IPS-15b (cell line): Measurements from ENCODE around the gene AFM.

ENCODE experiments used
- H3K27me3 ChIP-seq: one replicate; pipeline ENCODE4 v1.6.1; 2013; ENCODE audit warnings: low read length; ENCODE audit not compliant: control insufficient read depth, insufficient read depth
- H3K36me3 ChIP-seq: one replicate; pipeline ENCODE4 v1.6.1; 2013; ENCODE audit warnings: low read length; ENCODE audit not compliant: control insufficient read depth, insufficient read depth
- H3K4me1 ChIP-seq: one replicate; pipeline ENCODE4 v1.6.1; 2013; ENCODE audit warnings: mild to moderate bottlenecking, low read length; ENCODE audit not compliant: control insufficient read depth, insufficient read depth
- H3K4me3 ChIP-seq: one replicate; pipeline ENCODE4 v1.5.1; 2013; ENCODE audit warnings: low read depth, low read length
- H3K9ac ChIP-seq: one replicate; pipeline ENCODE4 v1.6.1; 2013; ENCODE audit warnings: low read depth, mild to moderate bottlenecking, low read length
- H3K9me3 ChIP-seq: one replicate; pipeline ENCODE4 v1.6.1; 2013; ENCODE audit warnings: mild to moderate bottlenecking, low read length; ENCODE audit not compliant: control insufficient read depth, insufficient read depth

Gene AFM

GRCh38 chr4:73481358-73481757 lies at the start of gene AFM:
Gene AFM (plus strand): TSS chr4:73481745. CDS start chr4:73481776, 31 bp downstream.
- Histone ChIP-seq H3K9me3 (no peaks in the 10 kb centered on the region), H3K4me1 (no peaks in the 10 kb centered on the region), H3K4me3 (no peak within 1 kb of the TSS), H3K9ac (no peak within 1 kb of the TSS), H3K27me3 (no peaks in the 10 kb centered on the region), H3K36me3 (no peaks in the 10 kb centered on the region)

- no peak overlapping the region for H3K9ac ChIP-seq
- no peaks in the 10 kb centered on the region for H3K9me3 ChIP-seq
- no peaks in the 10 kb centered on the region for H3K4me1 ChIP-seq
- no peak overlapping the region for H3K4me3 ChIP-seq
- no peaks in the 10 kb centered on the region for H3K27me3 ChIP-seq
- H3K36me3 ChIP-seq, result no peaks in the 10 kb centered on the region
Measured at GRCh38 chr4:73431813-73432168, 49.8 kb upstream of the AFM start.

GRCh38 chr4:73432169-73433000 lies 49.2 kb upstream of the AFM start:
- Histone ChIP-seq H3K9me3 (no peaks in the 10 kb centered on the region), H3K9ac (no peak overlapping the region), H3K36me3 (no peaks in the 10 kb centered on the region), H3K4me1 (no peaks in the 10 kb centered on the region), H3K4me3 (no peak overlapping the region), H3K27me3 (no peaks in the 10 kb centered on the region)

- Histone ChIP-seq H3K4me3 (no peak overlapping the region), H3K27me3 (no peaks in the 10 kb centered on the region), H3K36me3 (no peaks in the 10 kb centered on the region), H3K9me3 (no peaks in the 10 kb centered on the region), H3K9ac (no peak overlapping the region), H3K4me1 (no peaks in the 10 kb centered on the region)
Measured at GRCh38 chr4:73433140-73433539, 48.4 kb upstream of the AFM start.

GRCh38 chr4:73434311-73434710 lies 47.2 kb upstream of the AFM start:
- H3K27me3 ChIP-seq, result no peaks in the 10 kb centered on the region
- no peak overlapping the region for H3K4me3 ChIP-seq
- no peaks in the 10 kb centered on the region for H3K36me3 ChIP-seq
- no peak overlapping the region for H3K9ac ChIP-seq
- H3K9me3 ChIP-seq, result no peaks in the 10 kb centered on the region
- H3K4me1 ChIP-seq, result no peaks in the 10 kb centered on the region

- H3K27me3 ChIP-seq, result no peaks in the 10 kb centered on the region
- H3K9ac ChIP-seq, result no peak within 1 kb of the TSS
- H3K4me3 ChIP-seq, result no peak within 1 kb of the TSS
- no peaks in the 10 kb centered on the region for H3K4me1 ChIP-seq
- H3K36me3 ChIP-seq, result no peaks in the 10 kb centered on the region
- H3K9me3 ChIP-seq, result no peaks in the 10 kb centered on the region
Measured at GRCh38 chr4:73435984-73436383, 45.6 kb upstream of the AFM start, which contains the start of gene AFP. Gene AFP (plus strand): TSS chr4:73436221. CDS start chr4:73436263, 42 bp downstream.

- H3K27me3 ChIP-seq, result no peaks in the 10 kb centered on the region
- H3K9me3 ChIP-seq, result no peaks in the 10 kb centered on the region
- no peaks in the 10 kb centered on the region for H3K4me1 ChIP-seq
- H3K9ac ChIP-seq, result no peak overlapping the region
- H3K4me3 ChIP-seq, result no peak overlapping the region
- no peaks in the 10 kb centered on the region for H3K36me3 ChIP-seq
Measured at GRCh38 chr4:73436674-73437557, 44.6 kb upstream of the AFM start.

- no peaks in the 10 kb centered on the region for H3K4me1 ChIP-seq
- H3K27me3 ChIP-seq, result no peaks in the 10 kb centered on the region
- H3K36me3 ChIP-seq, result no peaks in the 10 kb centered on the region
- H3K9ac ChIP-seq, result no peak overlapping the region
- no peak overlapping the region for H3K4me3 ChIP-seq
- H3K9me3 ChIP-seq, result no peaks in the 10 kb centered on the region
Measured at GRCh38 chr4:73437558-73437956, 44.0 kb upstream of the AFM start.

GRCh38 chr4:73438048-73438447 lies 43.5 kb upstream of the AFM start:
- Histone ChIP-seq H3K4me3 (no peak overlapping the region), H3K9ac (no peak overlapping the region), H3K27me3 (no peaks in the 10 kb centered on the region)

GRCh38 chr4:73438582-73439215 lies 42.8 kb upstream of the AFM start:
- Histone ChIP-seq H3K9ac (no peak overlapping the region), H3K27me3 (no peaks in the 10 kb centered on the region), H3K4me3 (no peak overlapping the region), H3K4me1 (no peaks in the 10 kb centered on the region), H3K9me3 (no peaks in the 10 kb centered on the region), H3K36me3 (no peaks in the 10 kb centered on the region)

More at GRCh38 chr4:73438048-73438447, 43.5 kb upstream of the AFM start:
- H3K36me3 ChIP-seq, result no peaks in the 10 kb centered on the region
- no peaks in the 10 kb centered on the region for H3K4me1 ChIP-seq
- H3K9me3 ChIP-seq, result no peaks in the 10 kb centered on the region

- Histone ChIP-seq H3K4me1 (no peaks in the 10 kb centered on the region), H3K4me3 (no peak overlapping the region), H3K36me3 (no peaks in the 10 kb centered on the region), H3K27me3 (no peaks in the 10 kb centered on the region), H3K9ac (no peak overlapping the region), H3K9me3 (no peaks in the 10 kb centered on the region)
Measured at GRCh38 chr4:73439445-73439844, 42.1 kb upstream of the AFM start.
